NCI-H526 (cell line): ENCODE results near the gene RBM12.

ENCODE experiments used
- DNase-seq, 2 experiments: peaks; one replicate each; lab custom pipeline; 2025; lab: John Stamatoyannopoulos, UW

The RBM12 gene

GRCh38 chr20:35653893-35654292, 10.8 kb downstream of the RBM12 start:
- no peak for DNase-seq

- DNase-seq, result no peak
Measured at GRCh38 chr20:35653430-35653734, 11.3 kb downstream of the RBM12 start.

GRCh38 chr20:35652641-35653429, 11.9 kb downstream of the RBM12 start:
- DNase-seq, result no peak

- no peak for DNase-seq
Measured at GRCh38 chr20:35651958-35652357, 12.7 kb downstream of the RBM12 start.

GRCh38 chr20:35650632-35651031, 14.1 kb downstream of the RBM12 start:
- no peak for DNase-seq

GRCh38 chr20:35648836-35649235, 15.9 kb downstream of the RBM12 start:
- no peak for DNase-seq

- no peak for DNase-seq
Measured at GRCh38 chr20:35644806-35645205, 19.9 kb downstream of the RBM12 start.

- DNase-seq, result no peak
Measured at GRCh38 chr20:35643045-35643444, 21.7 kb downstream of the RBM12 start.

- no peak for DNase-seq
Measured at GRCh38 chr20:35641743-35642142, 23.0 kb downstream of the RBM12 start.

GRCh38 chr20:35640724-35641123, 24.0 kb downstream of the RBM12 start:
- DNase-seq, result no peak

GRCh38 chr20:35638751-35639150, 25.9 kb downstream of the RBM12 start:
- DNase-seq, result no peak

- DNase-seq, result no peak
Measured at GRCh38 chr20:35637276-35637675, 27.4 kb downstream of the RBM12 start.

GRCh38 chr20:35636095-35636494, 28.6 kb downstream of the RBM12 start:
- no peak for DNase-seq

GRCh38 chr20:35635652-35636051, 29.0 kb downstream of the RBM12 start:
- DNase-seq, result no peak

- DNase-seq, result no peak
Measured at GRCh38 chr20:35632539-35633115, 32.1 kb downstream of the RBM12 start.

GRCh38 chr20:35630636-35631035, 34.1 kb downstream of the RBM12 start:
- DNase-seq, result no peak

GRCh38 chr20:35629427-35630145, 35.1 kb downstream of the RBM12 start:
- DNase-seq, result no peak

- no peak for DNase-seq
Measured at GRCh38 chr20:35627121-35627520, 37.6 kb downstream of the RBM12 start.

GRCh38 chr20:35626386-35627001, 38.2 kb downstream of the RBM12 start:
- DNase-seq, result no peak

- no peak for DNase-seq
Measured at GRCh38 chr20:35625584-35626385, 38.9 kb downstream of the RBM12 start.

GRCh38 chr20:35621560-35621946, 43.1 kb downstream of the RBM12 start:
- no peak for DNase-seq
